ENCODE results near the gene PALLD.

The PALLD gene

GRCh38 chr4:168765726-168766125, 268.9 kb downstream of the PALLD start:
- DNase-seq (ENCODE audit: low spot score) = no peak

- DNase-seq (ENCODE audit: low spot score) = no peak
These were observed 269.9 kb downstream of the PALLD start for GRCh38 chr4:168766604-168767316.

- no peak for DNase-seq (ENCODE audit: low spot score)
These were observed 272.6 kb downstream of the PALLD start for GRCh38 chr4:168769416-168769815.

- DNase-seq (ENCODE audit: low spot score) = no peak
These were observed 273.0 kb downstream of the PALLD start for GRCh38 chr4:168769837-168770236.

DNA sequence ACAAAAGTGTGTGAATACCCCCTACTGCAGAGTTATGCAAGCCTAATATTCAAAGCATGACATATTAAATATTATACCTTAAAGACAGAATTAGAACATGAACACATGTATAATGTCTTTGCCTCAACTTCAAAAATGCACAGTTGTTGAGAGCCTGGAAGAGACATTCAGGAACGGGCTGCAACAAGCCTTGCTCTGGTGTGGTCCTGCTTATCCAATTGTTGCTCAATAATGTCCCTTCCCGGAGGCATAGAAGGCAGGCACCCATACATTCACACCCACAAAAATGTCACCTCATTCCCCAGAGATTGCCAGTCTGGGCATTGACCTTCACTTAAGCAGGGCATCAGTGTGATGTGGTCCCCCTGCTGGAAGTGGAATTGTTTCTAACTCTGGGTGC, 274.4 kb downstream of the PALLD start:
- no peak for DNase-seq (ENCODE audit: low spot score)

GRCh38 chr4:168773388-168774195, 276.7 kb downstream of the PALLD start:
- no peak for DNase-seq (ENCODE audit: low spot score)

DNA sequence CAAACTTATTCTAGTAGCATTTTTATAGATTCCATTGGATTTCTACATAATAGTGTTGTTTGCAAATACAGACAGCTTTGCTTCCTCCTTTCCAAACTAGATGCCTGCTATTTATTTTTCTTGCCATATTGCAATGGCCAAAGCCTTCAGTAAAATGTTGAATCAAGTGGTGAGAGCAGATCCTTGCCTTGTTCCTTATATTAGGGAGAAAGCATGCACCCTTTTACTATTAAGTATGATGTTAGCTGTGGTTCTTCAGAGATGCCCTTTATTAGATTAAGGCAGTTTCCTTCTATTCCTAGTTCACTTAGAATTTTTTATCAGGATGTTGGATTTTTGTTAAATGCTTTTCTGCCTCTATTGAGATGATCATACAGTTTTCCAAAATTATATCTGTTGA, 279.5 kb downstream of the PALLD start:
- DNase-seq (ENCODE audit: low spot score) = no peak

DNA sequence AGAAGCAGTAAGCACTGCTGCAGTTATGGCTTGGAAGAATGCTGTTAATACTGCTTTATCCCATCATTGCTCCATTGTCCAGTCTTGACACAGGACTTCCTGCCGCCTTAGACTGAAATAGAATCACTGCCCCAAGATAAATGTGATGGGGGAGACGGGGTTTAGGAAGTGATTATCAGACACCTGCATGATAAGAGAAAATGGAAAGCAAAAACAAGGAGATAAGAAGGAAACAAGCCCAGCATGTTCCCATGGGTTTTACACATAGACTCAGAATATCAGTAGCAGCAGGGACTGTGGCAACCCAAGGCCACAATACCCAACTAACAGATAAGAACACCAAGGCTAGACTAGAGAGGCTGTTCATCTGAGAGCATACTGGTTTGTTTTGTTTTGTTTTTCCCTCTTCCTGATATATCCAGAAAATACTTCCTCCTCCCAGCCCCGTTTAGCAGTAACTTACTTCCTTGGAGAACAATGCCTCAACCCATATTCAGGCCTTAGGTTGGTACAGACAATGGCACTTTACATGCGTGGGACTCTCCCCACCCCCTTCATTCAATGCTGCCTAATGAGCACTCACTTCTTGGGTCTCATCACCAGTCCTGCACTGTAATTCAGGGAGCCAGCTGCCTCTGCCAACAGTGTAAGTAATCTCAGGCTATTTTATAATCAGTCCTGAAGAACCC, 280.6 kb downstream of the PALLD start:
- no peak for DNase-seq (ENCODE audit: low spot score)

GRCh38 chr4:168781341-168781740, 284.5 kb downstream of the PALLD start:
- DNase-seq (ENCODE audit: low spot score) = no peak

GRCh38 chr4:168781926-168782325, 285.1 kb downstream of the PALLD start:
- DNase-seq (ENCODE audit: low spot score) = no peak

DNA sequence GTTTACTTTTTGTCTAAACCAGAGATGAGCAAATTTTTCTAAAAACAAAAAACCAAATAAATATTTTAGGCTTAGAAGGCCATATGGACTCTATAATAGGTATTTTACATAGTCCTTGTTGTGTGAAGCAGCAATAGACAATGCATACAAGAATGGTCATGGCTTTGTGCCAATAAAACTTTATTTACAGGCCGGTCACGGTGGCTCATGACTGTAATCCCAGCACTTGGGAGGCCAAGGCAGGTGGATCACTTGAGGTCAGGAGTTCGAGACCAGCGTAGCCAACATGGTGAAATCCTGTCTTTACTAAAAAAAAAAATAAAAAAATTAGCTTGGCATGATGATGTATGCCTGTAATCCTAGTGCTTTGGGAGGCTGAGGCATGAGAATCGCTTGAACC, 285.6 kb downstream of the PALLD start:
- no peak for DNase-seq (ENCODE audit: low spot score)

DNA sequence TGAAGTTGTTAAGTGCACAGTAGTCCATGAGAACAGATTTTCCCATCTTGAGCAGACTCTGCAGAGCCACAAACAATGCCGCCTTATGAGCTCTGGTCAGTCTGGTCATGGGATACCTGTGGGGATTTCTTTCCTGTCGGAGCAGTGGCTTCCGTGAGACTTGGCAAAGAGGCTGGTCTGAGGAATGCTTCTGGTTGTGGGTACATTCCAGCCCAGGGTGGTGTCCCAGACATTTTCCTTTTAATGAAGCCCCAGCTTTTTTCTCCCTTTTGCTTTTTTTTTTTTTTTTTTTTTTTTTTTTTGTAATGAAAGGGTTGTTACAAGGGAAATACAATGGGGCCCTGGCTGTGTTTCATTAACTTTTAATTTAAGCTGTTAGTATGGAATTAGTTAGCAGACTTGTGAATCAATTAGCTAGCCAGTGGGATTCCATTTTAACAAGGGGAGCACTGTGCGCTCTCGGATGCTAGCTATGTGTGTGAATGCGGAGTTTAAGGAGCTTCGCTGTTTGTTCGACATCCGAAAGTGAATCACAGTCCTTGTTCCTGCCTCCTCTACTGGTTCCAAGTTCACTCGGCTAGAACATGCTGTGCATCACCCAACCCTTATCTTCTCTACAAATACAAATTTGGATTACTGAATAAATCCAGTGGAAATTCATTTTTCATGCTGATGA, 288.1 kb downstream of the PALLD start:
- DNase-seq (ENCODE audit: low spot score) = no peak

- DNase-seq (ENCODE audit: low spot score) = no peak
These were observed 290.5 kb downstream of the PALLD start for GRCh38 chr4:168787334-168787733.

DNA sequence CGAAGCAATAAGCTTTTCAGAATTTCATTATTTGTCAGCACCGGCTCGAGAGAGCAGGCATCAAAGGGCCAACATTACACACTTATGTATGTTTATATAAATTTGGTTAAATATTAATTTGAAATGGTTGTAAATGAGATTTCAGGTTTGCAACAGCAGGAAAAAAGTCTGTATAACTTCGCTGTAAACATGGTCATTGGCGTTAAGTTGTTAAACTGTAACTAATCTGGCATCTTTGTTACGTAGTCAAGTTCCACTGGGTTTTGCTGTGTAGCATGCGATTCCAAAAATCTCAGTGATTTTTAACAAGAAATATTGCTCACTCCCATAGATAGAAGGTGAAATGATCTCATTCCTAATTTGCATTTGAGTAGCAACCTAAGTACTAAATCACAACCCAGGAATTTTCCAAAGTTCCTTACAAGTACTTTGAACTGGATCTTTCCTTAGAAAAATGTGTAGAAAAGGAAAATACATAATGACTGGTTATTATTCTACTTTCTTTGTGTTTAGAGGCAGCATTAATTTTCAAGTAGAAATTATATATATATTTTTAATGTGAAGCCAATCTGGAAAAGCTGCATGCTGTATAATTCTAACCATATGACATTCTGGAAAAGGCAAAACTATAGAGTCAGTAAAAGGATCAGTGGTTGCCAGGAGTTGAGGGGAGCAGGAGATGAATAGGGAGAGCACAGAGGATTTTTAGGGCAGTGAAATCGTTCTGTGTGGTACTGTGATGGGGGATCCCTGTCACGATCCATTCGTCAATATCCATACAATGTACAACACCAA, 291.1 kb downstream of the PALLD start:
- no peak for DNase-seq (ENCODE audit: low spot score)

DNA sequence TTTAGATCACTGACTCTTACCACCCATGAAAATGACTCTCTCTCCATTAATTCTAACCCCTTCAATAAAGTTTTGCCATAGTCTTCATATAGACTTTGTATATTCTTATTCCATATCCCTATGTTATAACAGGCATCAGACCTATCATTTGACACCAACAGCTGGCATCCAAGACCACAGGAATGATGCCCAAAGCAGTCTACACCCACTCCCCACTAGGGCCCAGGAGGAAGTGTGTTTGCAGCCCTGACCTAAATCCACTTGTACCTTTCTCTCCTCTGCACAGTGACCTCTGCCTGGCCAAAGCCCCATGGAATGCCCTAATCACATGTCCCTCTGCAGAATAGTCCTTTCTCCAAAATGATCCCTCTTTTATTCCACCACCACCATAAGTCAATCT, 294.0 kb downstream of the PALLD start:
- no peak for DNase-seq (ENCODE audit: low spot score)

DNA sequence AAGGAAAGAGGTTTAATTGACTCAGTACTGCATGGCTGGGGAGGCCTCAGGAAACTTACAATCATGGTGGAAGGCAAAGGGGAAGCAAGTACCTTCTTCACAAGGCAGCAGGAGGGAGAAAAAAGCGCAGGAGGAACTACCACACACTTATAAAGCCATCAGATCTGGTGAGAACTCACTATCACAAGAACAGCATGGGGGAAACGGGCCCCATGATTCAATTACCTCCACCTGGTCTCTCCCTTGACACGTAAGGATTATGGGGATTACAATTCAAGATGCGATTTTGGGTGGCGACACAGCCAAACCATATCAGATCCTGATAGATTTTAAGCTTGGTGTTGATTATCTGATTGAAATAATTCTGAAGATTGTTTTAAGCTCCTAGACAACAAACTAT, 294.5 kb downstream of the PALLD start:
- no peak for DNase-seq (ENCODE audit: low spot score)

DNA sequence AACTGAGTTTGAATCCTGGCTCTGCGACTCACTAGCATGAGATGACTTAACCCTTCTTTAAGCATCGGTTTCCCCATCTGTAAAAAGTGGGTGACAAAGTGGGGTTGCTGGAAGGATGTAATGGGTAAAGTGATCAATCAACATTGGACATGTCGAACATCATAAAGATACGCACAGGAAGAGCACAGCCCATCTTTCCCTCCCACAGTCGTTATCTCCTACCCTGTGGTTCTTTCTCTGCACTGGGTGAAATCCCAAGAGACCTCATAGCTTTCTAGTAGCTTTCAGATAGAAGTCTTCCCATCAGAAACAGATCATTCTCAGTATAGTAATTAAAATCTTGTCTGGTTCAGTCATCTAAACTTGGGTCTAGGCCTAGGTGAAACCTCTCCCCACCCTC, 296.7 kb downstream of the PALLD start:
- no peak for DNase-seq (ENCODE audit: low spot score)

DNA sequence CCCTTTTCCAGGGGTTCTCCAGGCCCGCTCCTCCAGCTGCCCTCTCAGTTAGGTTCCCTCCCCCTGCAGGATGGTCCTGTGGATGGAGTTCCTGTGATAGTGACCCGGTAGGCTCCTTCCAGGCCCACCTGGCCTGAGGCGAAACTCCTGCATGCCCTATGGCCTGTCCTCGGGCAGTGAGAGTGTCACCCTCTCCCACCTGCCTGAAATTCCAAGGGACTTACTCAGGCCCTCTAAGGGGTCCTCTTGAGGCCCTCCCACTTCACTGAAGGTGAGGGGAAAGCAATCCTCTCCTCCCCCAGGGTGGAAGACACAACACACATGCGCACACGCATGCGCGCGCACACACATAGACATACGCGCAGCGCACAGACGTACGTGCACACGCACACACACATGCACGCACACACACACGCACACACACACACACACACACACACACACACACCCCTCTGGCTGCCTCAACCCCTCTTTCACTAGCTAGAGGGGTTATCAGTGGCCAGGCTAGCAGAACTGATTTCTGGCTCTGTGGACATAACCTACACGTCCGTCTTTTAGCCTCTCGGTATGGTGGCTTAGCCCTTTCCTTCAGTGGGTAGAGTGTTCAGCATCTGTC, 297.3 kb downstream of the PALLD start:
- DNase-seq (ENCODE audit: low spot score) = no peak

GRCh38 chr4:168794881-168795280, 298.0 kb downstream of the PALLD start:
- DNase-seq (ENCODE audit: low spot score) = no peak

- DNase-seq (ENCODE audit: low spot score) = no peak
These were observed 298.5 kb downstream of the PALLD start for GRCh38 chr4:168795346-168795745.

Data from globus pallidus (tissue), 1 donor.